H9 (cell line): ENCODE data around the gene RRAGD. TPM values are rescaled to one million over a fixed set of nuclear protein-coding genes. Genes with fewer than 3 reads are reported as not detected.
A peak's percentile ranks its signal among the peaks of the same experiment; 100 is the strongest.

Experiments used
- DNase-seq: peaks from one replicate; pipeline ENCODE4 v3.0.0-alpha.2; 2017
- H2AFZ ChIP-seq: one replicate; pipeline ENCODE4 v1.6.1; 2013; ENCODE audit warnings: mild to moderate bottlenecking, low read length, control low read depth, moderate library complexity
- H2AK5ac ChIP-seq: 2 replicates; pipeline ENCODE4 v1.6.1; 2013; ENCODE audit warnings: low read length, control low read depth, mixed read lengths; ENCODE audit not compliant: insufficient read length
- H2BK120ac ChIP-seq: one replicate; pipeline ENCODE4 v1.6.1; 2013; ENCODE audit warnings: low read depth, mild to moderate bottlenecking, low read length, control low read depth, inconsistent platforms; ENCODE audit not compliant: poor library complexity, severe bottlenecking
- H2BK12ac ChIP-seq: 2 replicates; pipeline ENCODE4 v1.6.1; 2013; ENCODE audit warnings: low read length, control low read depth, mixed read lengths, low read depth; ENCODE audit not compliant: insufficient read length
- H2BK15ac ChIP-seq: 2 replicates; pipeline ENCODE4 v1.6.1; 2013; ENCODE audit warnings: low read depth, low read length, control low read depth
- H2BK20ac ChIP-seq: one replicate; pipeline ENCODE4 v1.6.1; 2013; ENCODE audit warnings: low read depth, mild to moderate bottlenecking, low read length, control low read depth, inconsistent platforms; ENCODE audit not compliant: poor library complexity, severe bottlenecking
- H2BK5ac ChIP-seq: 2 replicates; pipeline ENCODE4 v1.6.1; 2013; ENCODE audit warnings: low read length, control low read depth, mixed read lengths; ENCODE audit not compliant: insufficient read length
- H3K14ac ChIP-seq: 2 replicates; pipeline ENCODE4 v1.6.1; 2013; ENCODE audit warnings: low read length, control low read depth; ENCODE audit not compliant: insufficient read depth
- H3K18ac ChIP-seq: 2 replicates; pipeline ENCODE4 v1.6.1; 2013; ENCODE audit warnings: low read depth, mild to moderate bottlenecking, mixed read lengths, low read length, control low read depth; ENCODE audit not compliant: insufficient read length
- H3K23ac ChIP-seq: 2 replicates; pipeline ENCODE4 v1.6.1; 2013; ENCODE audit warnings: low read length, control low read depth, mixed read lengths, low read depth; ENCODE audit not compliant: insufficient read length
- H3K23me2 ChIP-seq: 2 replicates; pipeline ENCODE4 v1.6.1; 2013; ENCODE audit warnings: low read depth, mild to moderate bottlenecking, mixed read lengths, low read length, control low read depth; ENCODE audit not compliant: insufficient read length, poor library complexity, severe bottlenecking
- H3K27ac ChIP-seq: 2 replicates; pipeline ENCODE4 v1.5.1; 2013; ENCODE audit warnings: low read length, control low read depth, mixed read lengths, low read depth; ENCODE audit not compliant: insufficient read length
- H3K27me3 ChIP-seq: 2 replicates; pipeline ENCODE4 v1.6.1; 2013; ENCODE audit warnings: low read length, control low read depth, inconsistent platforms; ENCODE audit not compliant: insufficient read depth
- H3K4ac ChIP-seq: 2 replicates; pipeline ENCODE4 v1.6.1; 2013; ENCODE audit warnings: low read depth, mild to moderate bottlenecking, control low read depth, inconsistent platforms, low read length, moderate library complexity
- H3K4me1 ChIP-seq: 2 replicates; pipeline ENCODE4 v1.6.1; 2013; ENCODE audit warnings: low read length, control low read depth, inconsistent platforms; ENCODE audit not compliant: insufficient read depth
- H3K4me2 ChIP-seq: 2 replicates; pipeline ENCODE4 v1.6.1; 2013; ENCODE audit warnings: low read length, control low read depth, mixed read lengths; ENCODE audit not compliant: insufficient read length, insufficient read depth
- H3K56ac ChIP-seq: 2 replicates; pipeline ENCODE4 v1.6.1; 2013; ENCODE audit warnings: low read depth, mild to moderate bottlenecking, mixed read lengths, low read length, control low read depth; ENCODE audit not compliant: insufficient read length
- H3K79me1 ChIP-seq: 2 replicates; pipeline ENCODE4 v1.6.1; 2013; ENCODE audit warnings: low read depth, mild to moderate bottlenecking, moderate library complexity, low read length, control low read depth, inconsistent platforms; ENCODE audit not compliant: insufficient read depth, poor library complexity, severe bottlenecking
- H3K79me2 ChIP-seq: 2 replicates; pipeline ENCODE4 v1.6.1; 2013; ENCODE audit warnings: low read length, control low read depth, inconsistent platforms; ENCODE audit not compliant: insufficient read depth
- H3K9ac ChIP-seq: 2 replicates; pipeline ENCODE4 v1.6.1; 2013; ENCODE audit warnings: low read length, control low read depth, mixed read lengths; ENCODE audit not compliant: insufficient read length; ENCODE audit errors: extremely low read depth
- H3K9me3 ChIP-seq: one replicate; pipeline ENCODE4 v1.6.1; 2013; ENCODE audit warnings: low read depth, low read length, inconsistent platforms; ENCODE audit not compliant: control insufficient read depth
- H3T11ph ChIP-seq: one replicate; pipeline ENCODE4 v1.6.1; 2013; ENCODE audit warnings: mild to moderate bottlenecking, low read length, control low read depth, inconsistent platforms
- H4K20me1 ChIP-seq: one replicate; pipeline ENCODE4 v1.6.1; 2013; ENCODE audit not compliant: control insufficient read depth, insufficient read length, insufficient read depth
- H4K5ac ChIP-seq: 2 replicates; pipeline ENCODE4 v1.6.1; 2013; ENCODE audit warnings: low read depth, mild to moderate bottlenecking, mixed read lengths, low read length, control low read depth; ENCODE audit not compliant: insufficient read length
- H4K8ac ChIP-seq: replicated peaks from 2 replicates; pipeline ENCODE4 v1.6.1; 2013; ENCODE audit warnings: low read length, control low read depth, mixed read lengths, low read depth; ENCODE audit not compliant: insufficient read length
- H4K91ac ChIP-seq: 2 replicates; pipeline ENCODE4 v1.6.1; 2013; ENCODE audit warnings: low read depth, mild to moderate bottlenecking, moderate library complexity, mixed read lengths, low read length, control low read depth; ENCODE audit not compliant: insufficient read length
- H3K27ac Mint-ChIP-seq, 3 experiments: 2 replicates in 2 of 3; 3 replicates in 1 of 3; pipeline ENCODE4 v1.8.0; 2020 to 2021; ENCODE audit warnings: mixed read lengths in 3 of 3, mild to moderate bottlenecking in 1 of 3, moderate library complexity in 1 of 3
- H3K27me3 Mint-ChIP-seq: 2 replicates; pipeline ENCODE4 v1.8.0; 2021; ENCODE audit warnings: low read depth, mild to moderate bottlenecking, moderate library complexity, mixed read lengths
- H3K36me3 Mint-ChIP-seq, 3 experiments: 2 replicates in 2 of 3; 3 replicates in 1 of 3; pipeline ENCODE4 v1.8.0; 2020 to 2021; ENCODE audit warnings: low read depth in 3 of 3, mixed read lengths in 3 of 3; ENCODE audit not compliant: insufficient read depth in 1 of 3
- H3K4me1 Mint-ChIP-seq, 2 experiments: 2 replicates each; pipeline ENCODE4 v1.8.0; 2020; ENCODE audit warnings: mixed read lengths in 2 of 2
- H3K4me3 Mint-ChIP-seq, 2 experiments: 2 replicates in 1 of 2; 3 replicates in 1 of 2; pipeline ENCODE4 v1.8.0; 2020 to 2021; ENCODE audit warnings: mild to moderate bottlenecking in 2 of 2, mixed read lengths in 2 of 2, moderate library complexity in 1 of 2
- H3K9me3 Mint-ChIP-seq, 2 experiments: 2 replicates in 1 of 2; 3 replicates in 1 of 2; pipeline ENCODE4 v1.8.0; 2020; ENCODE audit warnings: mild to moderate bottlenecking in 2 of 2, mixed read lengths in 2 of 2, moderate library complexity in 1 of 2
- CTCF ChIP-seq: fragments of 200-600 bp; sonication (generic); conservative IDR thresholded peaks from 3 replicates; pipeline ENCODE4 v1.8.0; 2021; ENCODE audit warnings: antibody characterized with exemption, mild to moderate bottlenecking
- WGBS: extraction: QIAGEN DNeasy Blood & Tissue Kit; methylation state at CpG from one replicate; pipeline ENCODE4 v1.1.7; 2013; ENCODE audit warnings: missing lambda C conversion rate, low lambda C conversion rate, mixed read lengths; ENCODE audit not compliant: insufficient read length; ENCODE audit errors: extremely low coverage; 5-methylcytosine and 5-hydroxymethylcytosine counted together
- total RNA-seq: library from RNA; stranded (reverse); gene quantifications from 2 replicates; pipeline ENCODE4 v1.2.1, GENCODE V29; 2021

The RRAGD gene
- total RNA-seq, 1 experiment from 2014 or later, result 10.6 TPM

GRCh38 chr6:89372506-89372901 lies 39.6 kb downstream of the RRAGD start:
- peaks cover 17 to 30% of the 10 kb centered on the region in 2 experiments for H3K4me1 Mint-ChIP-seq
- H3K9ac ChIP-seq, result no peak overlapping the region
- H3K27me3 Mint-ChIP-seq, result no peaks in the 10 kb centered on the region

More at GRCh38 chr6:89372506-89372901, 39.6 kb downstream of the RRAGD start:
- Histone ChIP-seq H3T11ph (no peak overlapping the region), H3K23me2 (no peaks in the 10 kb centered on the region), H4K91ac (no peak overlapping the region), H3K27me3 (no peaks in the 10 kb centered on the region), H2BK120ac (no peak overlapping the region), H3K4me1 (peaks cover 3% of the 10 kb centered on the region; the same call in 1 of the 2 replicates), H3K23ac (no peak overlapping the region), H4K8ac (no peak overlapping the region), H4K5ac (no peak overlapping the region), H3K9me3 (no peaks in the 10 kb centered on the region), H2AK5ac (no peak overlapping the region), H2BK5ac (no peak overlapping the region), H4K20me1 (no peaks in the 10 kb centered on the region), H3K79me1 (no peaks in the 10 kb centered on the region), H3K79me2 (no peaks in the 10 kb centered on the region), H3K56ac (no peak overlapping the region), H3K4ac (no peak overlapping the region), H3K27ac (no peak overlapping the region), H2BK20ac (no peak overlapping the region), H3K18ac (no peak overlapping the region), H2AFZ (no peak overlapping the region), H2BK12ac (no peak overlapping the region), H2BK15ac (0 out of 2 replicates have a peak overlapping the region, but pooled peaks have one; percentile 9), H3K4me2 (no peak overlapping the region), H3K14ac (no peak overlapping the region)
- WGBS, result no CpG with 5 or more reads among the region's 3 CpGs
- no peak for TF ChIP-seq CTCF
- no peak overlapping the region for H3K4me3 Mint-ChIP-seq
- no peaks in the 10 kb centered on the region for H3K36me3 Mint-ChIP-seq
- DNase-seq, result no peak
- H3K9me3 Mint-ChIP-seq, result no peaks in the 10 kb centered on the region
- H3K27ac Mint-ChIP-seq, result no peak overlapping the region; a peak in 1 of 7 replicates
